Fibroblast of the aortic adventitia (primary cell): Measurements from ENCODE around the gene TEN1. TPM values are rescaled to one million over a fixed set of nuclear protein-coding genes. Genes with fewer than 3 reads are reported as not detected.

ENCODE experiments used
- DNase-seq: peaks from one replicate; pipeline ENCODE4 v3.0.0-alpha.2; 2010; ENCODE audit warnings: low read depth
- H3K4me3 ChIP-seq: 2 replicates; pipeline ENCODE4 v1.5.1; 2011; ENCODE audit warnings: low read depth, mild to moderate bottlenecking, control low read depth, low read length, moderate library complexity
- total RNA-seq: library from RNA; depleted of rRNA; stranded (reverse); fragments of >200 nt; gene quantifications from 2 replicates; pipeline ENCODE4 v1.2.3, GENCODE V29; 2012; ENCODE audit warnings: low replicate concordance
- TF ChIP-seq, protein P1 (sequence below): IDR thresholded peaks from 2 replicates; pipeline ENCODE4 v1.5.1; 2011; ENCODE audit warnings: mild to moderate bottlenecking, low read length, control low read depth, inconsistent platforms; ENCODE audit not compliant: insufficient read depth

Gene TEN1
- total RNA-seq, 1 donor: 16.0 TPM

- DNase-seq: no peak
- TF ChIP-seq, protein P1, sequence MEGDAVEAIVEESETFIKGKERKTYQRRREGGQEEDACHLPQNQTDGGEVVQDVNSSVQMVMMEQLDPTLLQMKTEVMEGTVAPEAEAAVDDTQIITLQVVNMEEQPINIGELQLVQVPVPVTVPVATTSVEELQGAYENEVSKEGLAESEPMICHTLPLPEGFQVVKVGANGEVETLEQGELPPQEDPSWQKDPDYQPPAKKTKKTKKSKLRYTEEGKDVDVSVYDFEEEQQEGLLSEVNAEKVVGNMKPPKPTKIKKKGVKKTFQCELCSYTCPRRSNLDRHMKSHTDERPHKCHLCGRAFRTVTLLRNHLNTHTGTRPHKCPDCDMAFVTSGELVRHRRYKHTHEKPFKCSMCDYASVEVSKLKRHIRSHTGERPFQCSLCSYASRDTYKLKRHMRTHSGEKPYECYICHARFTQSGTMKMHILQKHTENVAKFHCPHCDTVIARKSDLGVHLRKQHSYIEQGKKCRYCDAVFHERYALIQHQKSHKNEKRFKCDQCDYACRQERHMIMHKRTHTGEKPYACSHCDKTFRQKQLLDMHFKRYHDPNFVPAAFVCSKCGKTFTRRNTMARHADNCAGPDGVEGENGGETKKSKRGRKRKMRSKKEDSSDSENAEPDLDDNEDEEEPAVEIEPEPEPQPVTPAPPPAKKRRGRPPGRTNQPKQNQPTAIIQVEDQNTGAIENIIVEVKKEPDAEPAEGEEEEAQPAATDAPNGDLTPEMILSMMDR: no peak
- no peak overlapping the region for H3K4me3 ChIP-seq
Measured at GRCh38 chr17:75998327-75998795, 19.3 kb downstream of the TEN1 start.

DNA sequence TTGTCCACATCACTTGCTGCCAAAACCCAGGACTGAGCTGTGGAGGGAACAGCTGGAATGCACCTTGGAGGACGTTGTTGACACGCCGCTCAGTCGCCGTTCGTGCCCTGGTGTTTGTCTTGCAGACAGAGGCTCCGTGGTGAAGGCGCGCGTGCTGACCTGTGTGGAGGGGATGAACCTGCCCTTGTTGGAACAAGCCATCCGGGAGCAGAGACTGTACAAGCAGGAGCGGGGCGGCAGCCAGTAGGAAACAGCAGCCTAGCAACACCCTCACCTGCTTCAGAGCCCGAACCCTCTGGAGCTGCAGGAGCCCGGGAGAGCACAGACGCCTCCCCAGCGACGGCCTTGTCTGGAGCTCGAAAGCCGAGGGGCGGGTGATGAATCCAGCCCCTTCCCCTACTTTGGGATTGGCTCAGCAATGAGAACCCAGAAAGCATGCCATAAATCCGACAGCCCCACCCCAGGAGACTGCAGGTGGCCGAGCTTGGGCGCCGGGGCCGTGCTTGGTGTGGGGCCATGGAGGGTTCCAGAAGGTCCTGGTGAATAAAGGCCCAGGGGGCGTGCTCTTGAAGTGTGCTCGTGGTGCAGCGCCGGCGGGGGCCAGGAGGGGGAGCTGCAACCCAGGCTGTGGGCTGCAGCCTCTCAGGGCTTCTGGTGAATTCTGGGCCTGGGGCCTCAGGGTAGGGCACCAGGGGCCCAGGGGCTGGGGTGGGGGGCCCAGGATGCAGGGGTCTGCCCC lies 21.1 kb downstream of the TEN1 start:
- TF ChIP-seq, protein P1: peak; percentile 76
- H3K4me3 ChIP-seq: no peak overlapping the region
- no peak for DNase-seq

DNA sequence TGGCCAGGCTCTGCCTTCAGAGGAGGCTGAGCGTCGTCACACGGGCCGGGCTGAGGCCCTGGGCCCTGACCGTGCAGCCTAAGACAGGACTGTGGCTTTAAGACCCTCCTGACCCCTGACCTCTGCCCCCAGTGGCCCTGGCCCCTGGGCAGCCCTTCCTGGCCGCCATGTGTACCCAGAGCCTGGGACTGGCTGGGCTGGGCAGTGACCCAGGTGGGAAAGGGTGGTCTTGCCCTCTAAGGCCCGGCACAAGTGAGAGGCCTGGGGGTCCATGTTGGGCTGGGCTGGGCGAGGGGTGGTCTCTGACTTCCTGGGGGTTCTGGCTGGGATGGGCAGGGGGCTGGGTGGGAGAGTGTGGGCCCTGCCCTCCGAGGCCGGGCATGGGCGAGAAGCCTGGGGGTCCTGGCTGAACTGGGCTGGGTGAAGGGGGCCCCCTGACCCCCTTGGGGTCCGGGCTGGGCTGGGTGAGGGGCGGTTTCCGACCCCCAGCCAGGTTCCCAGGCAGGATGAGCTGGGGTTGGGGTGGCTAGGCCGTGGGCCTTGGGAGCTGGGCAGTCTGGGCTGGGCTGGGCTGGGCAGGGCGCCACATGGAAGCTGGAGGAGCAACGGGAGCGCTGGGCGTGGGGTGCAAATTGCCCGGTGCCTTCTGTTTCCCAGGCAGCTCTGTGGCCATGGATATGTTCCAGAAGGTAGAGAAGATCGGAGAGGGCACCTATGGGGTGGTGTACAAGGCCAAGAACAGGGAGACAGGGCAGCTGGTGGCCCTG lies 21.9 kb downstream of the TEN1 start, which contains the start of gene CDK3:
Gene CDK3, plus strand, starts transcription at position 101 of the 767 bp plus-strand sequence. Its CDS starts 571 bp downstream, at position 672.
- TF ChIP-seq, protein P1: no peak
- H3K4me3 ChIP-seq: no peak within 1 kb of the TSS
- no peak for DNase-seq

DNA sequence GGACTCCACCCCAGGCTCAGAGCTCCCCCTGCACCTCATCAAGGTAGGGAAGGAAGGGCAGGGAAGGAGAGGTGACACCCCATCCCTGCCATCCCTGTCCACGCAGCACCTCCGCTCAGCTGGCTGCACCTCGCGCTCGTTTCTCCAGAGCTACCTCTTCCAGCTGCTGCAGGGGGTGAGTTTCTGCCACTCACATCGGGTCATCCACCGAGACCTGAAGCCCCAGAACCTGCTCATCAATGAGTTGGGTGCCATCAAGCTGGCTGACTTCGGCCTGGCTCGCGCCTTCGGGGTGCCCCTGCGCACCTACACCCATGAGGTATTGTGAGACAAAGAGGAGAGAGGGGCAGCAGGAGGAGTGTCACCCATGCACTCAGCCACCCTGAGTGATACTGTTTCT lies 23.1 kb downstream of the TEN1 start:
- DNase-seq: no peak
- TF ChIP-seq, protein P1: no peak
- no peak overlapping the region for H3K4me3 ChIP-seq

DNA sequence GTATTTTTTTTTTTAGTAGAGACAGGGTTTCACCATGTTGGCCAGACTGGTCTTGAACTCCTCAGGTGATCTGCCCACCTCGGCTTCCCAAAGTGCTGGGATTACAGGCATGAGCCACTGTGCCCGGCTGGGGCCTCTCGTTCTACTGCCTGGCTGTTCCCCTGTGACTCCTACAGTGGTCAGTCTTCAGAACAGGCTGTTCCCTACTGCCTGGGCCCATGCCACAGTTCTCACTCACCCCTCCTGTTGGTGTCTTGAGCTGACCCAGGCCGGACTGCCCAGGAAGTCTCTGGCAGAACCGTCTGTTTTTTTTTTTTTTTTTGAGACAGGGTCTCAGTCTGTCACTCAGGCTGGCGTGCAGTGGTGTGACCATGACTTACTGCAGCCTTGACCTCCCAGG lies 24.9 kb downstream of the TEN1 start:
- TF ChIP-seq, protein P1: no peak
- no peak for DNase-seq
- no peak overlapping the region for H3K4me3 ChIP-seq

GRCh38 chr17:76004750-76005262 lies 25.8 kb downstream of the TEN1 start:
- peak; percentile 58 for DNase-seq
- TF ChIP-seq, protein P1: no peak
- H3K4me3 ChIP-seq: no peak overlapping the region
